ENCODE results near the gene NRN1L. TPM values are rescaled to one million over a fixed set of nuclear protein-coding genes. Genes with fewer than 3 reads are reported as not detected.
A peak's percentile ranks its signal among the peaks of the same experiment; 100 is the strongest.

Gene NRN1L
- total and polyA plus RNA-seq, 2 donors, result 1.9 TPM; not detected in 1

DNA sequence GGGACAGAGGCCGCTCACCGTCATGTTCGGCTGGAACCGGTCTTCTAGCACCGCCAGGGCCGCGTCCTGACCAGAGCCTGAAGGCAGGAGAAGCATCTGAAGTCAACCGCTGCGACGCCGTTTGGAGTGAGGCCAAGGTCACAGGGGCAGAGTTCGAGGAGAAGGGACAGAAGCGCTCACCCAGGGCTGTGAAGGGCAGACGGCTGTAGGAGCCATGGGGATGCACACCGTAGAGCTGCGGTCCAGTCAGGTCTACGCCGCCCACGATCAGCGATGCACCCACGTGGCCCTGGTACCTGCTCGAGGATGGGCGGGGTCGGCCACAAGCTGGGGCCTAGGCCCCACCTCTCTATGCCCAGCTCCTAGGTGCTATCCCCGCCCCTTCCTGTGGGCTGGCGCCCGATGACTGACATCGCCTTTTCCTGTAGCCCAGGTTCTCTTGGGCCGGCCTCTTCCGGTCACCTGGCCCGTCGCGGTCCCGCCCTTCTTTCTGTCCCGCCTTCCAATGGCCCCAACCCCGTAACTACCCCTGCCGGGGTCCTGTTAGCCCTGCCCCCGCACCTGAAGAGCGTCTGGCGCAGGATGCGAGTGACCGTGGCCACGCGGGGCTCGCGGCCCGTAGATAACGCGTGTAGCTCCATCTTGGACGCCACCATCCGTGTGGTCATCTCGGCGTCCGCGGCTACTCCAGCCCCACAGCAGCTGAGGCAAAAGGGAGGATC, 50.9 kb downstream of the NRN1L start:
- 2% methylated on average over 55 of the region's 55 CpGs for WGBS
- Histone ChIP-seq H3K4me1 (ENCODE audit: insufficient read depth) (no peaks in the 10 kb centered on the region), H3K27ac (ENCODE audit: low read depth) (peak overlapping the region; percentile 96), H3K4me3 (ENCODE audit: low read depth, low read length) (peak overlapping the region; percentile 83), H3K36me3 (ENCODE audit: insufficient read depth) (no peaks in the 10 kb centered on the region)
- peak; percentile 89 for DNase-seq (ENCODE audit: extremely low spot score)

Small RNAs within 50 kb of the gene (small RNA-seq; reads per million reads assigned to genes)
- not detected for gene AC040162.2
- gene NRN1L, result not detected

Other genes with a start within 250 kb of the NRN1L start
- gene CARMIL2, start 239.7 kb upstream of the NRN1L start, total RNA-seq, result 0.16 TPM
- gene CARMIL2, start 239.7 kb upstream of the NRN1L start, polyA plus RNA-seq, result 0.99 TPM
- gene ACD, start 224.6 kb upstream of the NRN1L start, total RNA-seq, result 9.5 TPM
- 34.6 TPM for gene ACD, start 224.6 kb upstream of the NRN1L start, polyA plus RNA-seq
- 1.7 TPM for gene PARD6A, start 223.9 kb upstream of the NRN1L start, total RNA-seq
- 6.5 TPM for gene PARD6A, start 223.9 kb upstream of the NRN1L start, polyA plus RNA-seq
- gene ENKD1, start 218.1 kb upstream of the NRN1L start, total RNA-seq, result 10.3 TPM
- 39.5 TPM for gene ENKD1, start 218.1 kb upstream of the NRN1L start, polyA plus RNA-seq
- 1.2 TPM for gene C16orf86, start 218.1 kb upstream of the NRN1L start, total RNA-seq
- gene C16orf86, start 218.1 kb upstream of the NRN1L start, polyA plus RNA-seq, result 9.9 TPM
- 16.1 TPM for gene GFOD2, start 165.6 kb upstream of the NRN1L start, total RNA-seq
- gene GFOD2, start 165.6 kb upstream of the NRN1L start, polyA plus RNA-seq, result 19.4 TPM
- 6.0 TPM for gene RANBP10, start 78.3 kb upstream of the NRN1L start, total RNA-seq
- gene RANBP10, start 78.3 kb upstream of the NRN1L start, polyA plus RNA-seq, result 14.1 TPM
- gene TSNAXIP1, start 78.0 kb upstream of the NRN1L start, total RNA-seq, result 1.2 TPM
- gene TSNAXIP1, start 78.0 kb upstream of the NRN1L start, polyA plus RNA-seq, result 2.0 TPM
- 27.2 TPM for gene THAP11, start 42.6 kb upstream of the NRN1L start, total RNA-seq
- gene THAP11, start 42.6 kb upstream of the NRN1L start, polyA plus RNA-seq, result 42.2 TPM
- 70.6 TPM for gene NUTF2, start 38.0 kb upstream of the NRN1L start, total RNA-seq
- 117 TPM for gene NUTF2, start 38.0 kb upstream of the NRN1L start, polyA plus RNA-seq
- gene CENPT, start 37.2 kb upstream of the NRN1L start, total RNA-seq, result 16.5 TPM
- 49.4 TPM for gene CENPT, start 37.2 kb upstream of the NRN1L start, polyA plus RNA-seq
- 31.8 TPM for gene EDC4, start 11.8 kb upstream of the NRN1L start, total RNA-seq
- 43.2 TPM for gene EDC4, start 11.8 kb upstream of the NRN1L start, polyA plus RNA-seq
- gene PSKH1, start 8.4 kb downstream of the NRN1L start, total RNA-seq, result 9.9 TPM
- 39.0 TPM for gene PSKH1, start 8.4 kb downstream of the NRN1L start, polyA plus RNA-seq
- gene CTRL, start 47.0 kb downstream of the NRN1L start, total RNA-seq, result not detected
- gene CTRL, start 47.0 kb downstream of the NRN1L start, polyA plus RNA-seq, result 0.91 TPM
- gene PSMB10, start 52.0 kb downstream of the NRN1L start, total RNA-seq, result 26.1 TPM
- 74.1 TPM for gene PSMB10, start 52.0 kb downstream of the NRN1L start, polyA plus RNA-seq
- gene LCAT, start 59.2 kb downstream of the NRN1L start, total RNA-seq, result 10.2 TPM
- 18.5 TPM for gene LCAT, start 59.2 kb downstream of the NRN1L start, polyA plus RNA-seq
- gene SLC12A4, start 83.8 kb downstream of the NRN1L start, total RNA-seq, result 50.7 TPM
- 42.4 TPM for gene SLC12A4, start 83.8 kb downstream of the NRN1L start, polyA plus RNA-seq
- not detected for gene DPEP3, start 95.6 kb downstream of the NRN1L start, total RNA-seq
- gene DPEP3, start 95.6 kb downstream of the NRN1L start, polyA plus RNA-seq, result 0.09 TPM
- 2.3 TPM for gene DPEP2, start 114.6 kb downstream of the NRN1L start, total RNA-seq
- 2.5 TPM for gene DPEP2, start 114.6 kb downstream of the NRN1L start, polyA plus RNA-seq
- not detected for gene DPEP2NB, start 131.0 kb downstream of the NRN1L start, total RNA-seq
- gene DPEP2NB, start 131.0 kb downstream of the NRN1L start, polyA plus RNA-seq, result not detected
- gene DDX28, start 138.3 kb downstream of the NRN1L start, total RNA-seq, result 6.4 TPM
- gene DDX28, start 138.3 kb downstream of the NRN1L start, polyA plus RNA-seq, result 11.5 TPM
- 14.7 TPM for gene DUS2, start 138.4 kb downstream of the NRN1L start, total RNA-seq
- gene DUS2, start 138.4 kb downstream of the NRN1L start, polyA plus RNA-seq, result 8.5 TPM
- 27.1 TPM for gene NFATC3, start 200.5 kb downstream of the NRN1L start, total RNA-seq
- gene NFATC3, start 200.5 kb downstream of the NRN1L start, polyA plus RNA-seq, result 20.2 TPM